NT2/D1 (cell line): ENCODE measurements around the gene GALNT12.

ENCODE experiments used
- DNase-seq: peaks from one replicate; pipeline ENCODE4 v3.0.0-alpha.2; 2011; ENCODE audit warnings: low read depth, low spot score
- H3K27me3 ChIP-seq: 2 replicates; pipeline ENCODE4 v1.6.0; 2011; ENCODE audit warnings: mild to moderate bottlenecking; ENCODE audit not compliant: insufficient read length, insufficient read depth
- H3K36me3 ChIP-seq: 2 replicates; pipeline ENCODE4 v1.6.1; 2011; ENCODE audit warnings: mild to moderate bottlenecking, low read length, mixed read lengths; ENCODE audit not compliant: insufficient read depth, insufficient read length
- H3K4me1 ChIP-seq: 2 replicates; pipeline ENCODE4 v1.5.1; 2011; ENCODE audit not compliant: insufficient read depth, insufficient read length
- H3K4me3 ChIP-seq: 2 replicates; pipeline ENCODE4 v1.5.1; 2011; ENCODE audit warnings: low read depth; ENCODE audit not compliant: insufficient read length
- H3K9ac ChIP-seq: 2 replicates; pipeline ENCODE4 v1.6.0; 2011; ENCODE audit warnings: low read depth; ENCODE audit not compliant: insufficient read length
- H3K9me3 ChIP-seq: 2 replicates; pipeline ENCODE4 v1.5.1; 2011; ENCODE audit warnings: mild to moderate bottlenecking, low read length; ENCODE audit not compliant: insufficient read depth
- SUZ12 ChIP-seq: IDR thresholded peaks from 2 replicates; pipeline ENCODE4 v1.6.1; 2011; ENCODE audit not compliant: insufficient read length, insufficient read depth; ENCODE audit errors: extremely low read depth
- YY1 ChIP-seq: IDR thresholded peaks from 2 replicates; pipeline ENCODE4 v1.6.1; 2011; ENCODE audit not compliant: insufficient read length, insufficient read depth
- ZNF274 ChIP-seq: IDR thresholded peaks from 2 replicates; pipeline ENCODE4 v1.6.1; 2011; ENCODE audit warnings: mild to moderate bottlenecking, low read depth, low read length

The GALNT12 gene

GRCh38 chr9:98879963-98880310, 72.5 kb downstream of the GALNT12 start:
- no peaks in the 10 kb centered on the region for H3K9me3 ChIP-seq
- DNase-seq: no peak
- H3K4me1 ChIP-seq: no peaks in the 10 kb centered on the region
- TF ChIP-seq ZNF274: no peak
- TF ChIP-seq SUZ12: no peak
- no peak for TF ChIP-seq YY1
- no peak overlapping the region for H3K9ac ChIP-seq
- H3K36me3 ChIP-seq: no peaks in the 10 kb centered on the region
- no peaks in the 10 kb centered on the region for H3K27me3 ChIP-seq
- H3K4me3 ChIP-seq: no peak overlapping the region

DNA sequence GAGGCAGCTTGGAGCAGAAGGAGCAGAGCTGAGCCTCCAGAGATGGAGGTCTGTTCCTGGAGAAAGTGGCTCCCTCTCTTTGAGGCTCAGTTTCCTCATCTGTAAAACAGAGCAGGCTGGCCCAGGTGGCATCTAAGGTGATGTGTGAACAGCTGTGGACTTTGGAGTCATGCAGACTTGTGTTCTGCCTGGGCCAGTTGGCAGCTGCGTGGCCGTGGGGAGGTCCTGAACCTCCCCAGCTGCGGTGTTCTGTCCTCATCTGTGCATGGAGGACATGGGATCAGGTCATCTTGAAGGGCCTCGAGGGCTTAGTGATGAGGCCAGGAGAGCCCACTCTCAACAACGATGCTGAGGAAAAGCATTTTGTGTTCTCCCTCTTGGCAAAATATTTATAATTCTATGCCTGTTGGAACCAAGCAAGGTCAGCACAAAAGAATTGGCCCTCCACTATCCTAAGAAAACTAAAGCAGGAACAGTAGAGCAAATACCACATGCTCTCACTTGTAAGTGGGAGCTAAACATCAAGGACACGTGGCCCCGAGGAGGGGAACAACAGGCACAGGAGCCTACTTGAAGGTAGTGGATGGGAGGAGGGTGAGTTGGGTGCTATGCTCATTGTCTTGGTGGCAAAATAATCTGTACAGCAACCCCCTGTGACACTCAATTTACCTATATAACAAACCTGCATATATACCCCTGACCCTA, 73.0 kb downstream of the GALNT12 start:
- Histone ChIP-seq H3K36me3 (no peaks in the 10 kb centered on the region), H3K9ac (no peak overlapping the region), H3K4me1 (no peaks in the 10 kb centered on the region), H3K9me3 (no peaks in the 10 kb centered on the region), H3K27me3 (no peaks in the 10 kb centered on the region), H3K4me3 (no peak overlapping the region)
- TF ChIP-seq ZNF274: no peak
- TF ChIP-seq YY1: no peak
- no peak for TF ChIP-seq SUZ12
- no peak for DNase-seq

- Histone ChIP-seq H3K4me3 (no peak overlapping the region), H3K27me3 (no peaks in the 10 kb centered on the region), H3K36me3 (no peaks in the 10 kb centered on the region), H3K9me3 (no peaks in the 10 kb centered on the region), H3K4me1 (no peaks in the 10 kb centered on the region), H3K9ac (no peak overlapping the region)
- TF ChIP-seq SUZ12: no peak
- no peak for TF ChIP-seq ZNF274
- TF ChIP-seq YY1: no peak
- DNase-seq: no peak
Observed at GRCh38 chr9:98881356-98881755, 73.9 kb downstream of the GALNT12 start.

DNA sequence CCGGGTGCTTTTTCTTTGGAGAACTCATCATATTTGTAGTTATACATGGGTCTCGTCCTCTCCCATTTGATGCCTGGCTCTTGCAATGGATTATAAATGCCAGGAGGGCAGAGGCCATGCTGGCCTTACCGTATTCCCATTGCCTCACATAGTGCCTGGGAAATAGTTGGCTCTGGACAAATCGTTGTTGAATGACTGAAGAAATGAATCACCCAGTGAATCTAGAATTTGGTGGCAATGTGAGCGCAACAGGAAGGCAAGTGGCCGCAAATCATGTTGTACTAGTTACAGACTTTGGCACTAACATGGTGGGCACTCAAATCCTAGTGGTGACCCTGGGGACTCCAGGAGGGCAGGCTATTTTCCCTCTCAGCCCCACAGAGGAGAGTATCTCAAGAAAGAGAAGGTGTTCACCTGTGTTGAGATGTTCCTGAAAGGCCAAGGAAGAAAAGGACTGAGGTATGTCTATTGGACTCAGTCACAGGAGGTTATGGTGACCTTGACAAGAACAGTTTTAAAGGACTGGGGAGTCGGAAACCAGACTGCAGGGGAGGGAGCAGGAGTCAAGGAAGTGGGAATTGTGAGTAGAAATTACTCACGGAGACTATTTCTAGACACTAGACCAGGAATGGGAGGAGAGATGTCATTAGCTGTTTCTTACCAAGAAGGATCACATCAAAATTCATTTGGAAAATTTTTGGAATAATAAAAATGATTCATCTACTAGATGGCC, 74.5 kb downstream of the GALNT12 start:
- Histone ChIP-seq H3K4me1 (no peaks in the 10 kb centered on the region), H3K27me3 (no peaks in the 10 kb centered on the region), H3K36me3 (no peaks in the 10 kb centered on the region), H3K4me3 (no peak overlapping the region), H3K9me3 (no peaks in the 10 kb centered on the region), H3K9ac (no peak overlapping the region)
- no peak for DNase-seq
- TF ChIP-seq ZNF274: no peak
- TF ChIP-seq YY1: no peak
- TF ChIP-seq SUZ12: no peak

DNA sequence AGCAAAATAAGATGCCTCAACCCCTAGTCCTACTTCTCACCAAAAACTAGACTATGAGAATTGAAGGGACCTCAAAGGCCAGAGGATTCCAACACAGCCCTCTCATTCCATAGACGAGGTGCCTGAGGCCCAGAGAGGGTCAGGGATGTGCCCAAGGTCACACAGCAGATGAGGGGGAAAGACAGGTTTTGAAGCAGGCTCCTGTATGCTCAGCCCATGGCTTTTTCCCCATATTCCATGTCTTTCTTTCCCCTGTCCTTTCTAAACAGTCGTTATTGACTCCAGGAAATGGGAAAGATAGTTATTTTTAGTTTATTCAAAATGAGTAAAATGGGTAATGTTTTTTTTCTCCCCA, 75.1 kb downstream of the GALNT12 start:
- Histone ChIP-seq H3K36me3 (no peaks in the 10 kb centered on the region), H3K9me3 (no peaks in the 10 kb centered on the region), H3K4me1 (no peaks in the 10 kb centered on the region), H3K27me3 (no peaks in the 10 kb centered on the region), H3K9ac (no peak overlapping the region), H3K4me3 (no peak overlapping the region)
- no peak for DNase-seq
- no peak for TF ChIP-seq YY1
- no peak for TF ChIP-seq ZNF274
- TF ChIP-seq SUZ12: no peak

DNA sequence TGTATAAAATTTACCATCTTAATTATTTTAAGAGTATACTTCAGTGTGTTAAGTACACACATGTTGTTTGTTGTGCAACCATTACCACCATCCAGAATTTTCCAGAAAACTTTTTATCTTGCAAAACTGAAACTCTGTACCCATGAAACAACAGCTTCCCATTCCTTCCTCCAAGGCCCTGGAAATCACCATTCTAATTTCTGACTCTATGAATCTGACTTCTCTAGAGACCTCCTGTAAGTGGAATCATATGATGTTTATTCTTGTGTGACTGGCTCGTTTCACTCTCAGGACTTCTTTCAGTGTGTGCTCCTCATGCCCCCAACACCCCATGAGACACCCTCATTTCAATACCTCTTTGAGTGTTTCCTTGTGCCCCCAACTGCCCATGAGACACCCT, 75.8 kb downstream of the GALNT12 start:
- no peaks in the 10 kb centered on the region for H3K27me3 ChIP-seq
- no peaks in the 10 kb centered on the region for H3K36me3 ChIP-seq
- TF ChIP-seq SUZ12: no peak
- no peak for TF ChIP-seq ZNF274
- TF ChIP-seq YY1: no peak
- no peak overlapping the region for H3K9ac ChIP-seq
- H3K4me3 ChIP-seq: no peak overlapping the region
- no peak for DNase-seq
- no peaks in the 10 kb centered on the region for H3K9me3 ChIP-seq
- H3K4me1 ChIP-seq: no peaks in the 10 kb centered on the region

- Histone ChIP-seq H3K9ac (no peak overlapping the region), H3K36me3 (no peaks in the 10 kb centered on the region), H3K4me1 (no peaks in the 10 kb centered on the region), H3K27me3 (no peaks in the 10 kb centered on the region), H3K4me3 (no peak overlapping the region), H3K9me3 (no peaks in the 10 kb centered on the region)
- no peak for TF ChIP-seq ZNF274
- no peak for TF ChIP-seq SUZ12
- no peak for TF ChIP-seq YY1
- DNase-seq: no peak
Observed at GRCh38 chr9:98884849-98885248, 77.4 kb downstream of the GALNT12 start.
